AG04449 (cell line): ENCODE results near the gene SCFD1.

Experiments used
- CTCF ChIA-PET: fragments of 350-600 bp; formaldehyde crosslinking; extraction: SDS; loops from one replicate; lab custom pipeline; 2021; ENCODE audit warnings: antibody characterized with exemption; lab: Yijun Ruan, JAX
- POLR2A ChIA-PET: fragments of 400-600, 350-600 bp; formaldehyde crosslinking; extraction: SDS; loops from one replicate; lab custom pipeline; 2020; ENCODE audit warnings: antibody characterized with exemption, inconsistent platforms; lab: Yijun Ruan, JAX
- DNase-seq: peaks from one replicate; pipeline ENCODE4 v3.0.0-alpha.2; 2010; ENCODE audit warnings: low read depth, low spot score
- H3K4me3 ChIP-seq: 2 replicates; pipeline ENCODE4 v1.5.1; 2011; ENCODE audit warnings: low read depth, mild to moderate bottlenecking, control low read depth, low read length
- CTCF ChIP-seq: IDR thresholded peaks from one replicate; pipeline ENCODE4 v1.5.1; 2011; ENCODE audit warnings: mild to moderate bottlenecking, moderate library complexity, low read length, control low read depth, inconsistent platforms; ENCODE audit not compliant: insufficient read depth; ENCODE audit errors: missing control alignments

Gene SCFD1

GRCh38 chr14:30710876-30711275 lies 88.8 kb downstream of the SCFD1 start:
- H3K4me3 ChIP-seq, result no peak overlapping the region
- POLR2A ChIA-PET, result no interaction called here
- DNase-seq, result peak; percentile 23
- CTCF ChIA-PET, result no interaction called here
- TF ChIP-seq CTCF, result no peak

- ChIA-PET POLR2A (no interaction called here), CTCF (no interaction called here)
- H3K4me3 ChIP-seq, result no peak overlapping the region
- no peak for TF ChIP-seq CTCF
- DNase-seq, result no peak
These were observed 97.0 kb downstream of the SCFD1 start for GRCh38 chr14:30719137-30719536.

GRCh38 chr14:30725763-30726162 lies 103.6 kb downstream of the SCFD1 start:
- ChIA-PET POLR2A (no interaction called here), CTCF (no interaction called here)
- no peak for DNase-seq
- no peak for TF ChIP-seq CTCF
- no peak overlapping the region for H3K4me3 ChIP-seq

GRCh38 chr14:30728471-30728870 lies 106.4 kb downstream of the SCFD1 start:
- no peak overlapping the region for H3K4me3 ChIP-seq
- no peak for DNase-seq
- ChIA-PET POLR2A (no interaction called here), CTCF (no interaction called here)
- TF ChIP-seq CTCF, result no peak

GRCh38 chr14:30737916-30738315 lies 115.8 kb downstream of the SCFD1 start:
- TF ChIP-seq CTCF, result no peak
- DNase-seq, result no peak
- POLR2A ChIA-PET, result no interaction called here
- CTCF ChIA-PET, result no interaction called here
- no peak overlapping the region for H3K4me3 ChIP-seq

GRCh38 chr14:30738978-30739377 lies 116.9 kb downstream of the SCFD1 start:
- ChIA-PET CTCF (no interaction called here), POLR2A (no interaction called here)
- no peak for TF ChIP-seq CTCF
- no peak overlapping the region for H3K4me3 ChIP-seq
- no peak for DNase-seq

- no peak for DNase-seq
- ChIA-PET POLR2A (no interaction called here), CTCF (no interaction called here)
These were observed 126.2 kb downstream of the SCFD1 start for GRCh38 chr14:30748343-30748742.

More at GRCh38 chr14:30748343-30748742, 126.2 kb downstream of the SCFD1 start:
- no peak for TF ChIP-seq CTCF
- no peak overlapping the region for H3K4me3 ChIP-seq
